HepG2 (cell line): ENCODE results near the gene PTPRN. TPM values are rescaled to one million over a fixed set of nuclear protein-coding genes. Genes with fewer than 3 reads are reported as not detected.
"Not testable (repeated sequence)": the region's sequence is repeated elsewhere in the genome, so short reads cannot be mapped to it uniquely, and the experiment has no call there.

Experiments used
- ATAC-seq: fragments of 200-7000 bp; cut with Tn5 transposase; 3 replicates; pipeline ENCODE4 v1.9.1; 2020; ENCODE audit warnings: mild to moderate bottlenecking, moderate library complexity
- BruUV-seq: library from RNA; stranded (reverse); fragments of 400-500 nt; replicated peaks from 2 replicates; lab custom pipeline; 2021; lab: Mats Ljungman, UMichigan
- CTCF ChIA-PET: fragments of 300-600 bp; formaldehyde crosslinking; extraction: SDS; loops from one replicate; lab custom pipeline; 2021; ENCODE audit warnings: low total read pairs, inconsistent platforms, low intra/inter-chr PET ratio; lab: Yijun Ruan, JAX
- POLR2A ChIA-PET: fragments of 350-600 bp; sonication (Branson Sonifier 250); formaldehyde crosslinking; loops from one replicate; lab custom pipeline; 2020; ENCODE audit warnings: antibody characterized with exemption, inconsistent platforms; lab: Yijun Ruan, JAX
- DNase-seq: peaks from one replicate; pipeline ENCODE4 v3.0.0-alpha.2; 2015; ENCODE audit warnings: low spot score
- FAIRE-seq: peaks from 3 replicates; lab custom pipeline; 2011; peaks lifted over from hg19 to GRCh38; lab: Jason Lieb, UNC
- H2AFZ ChIP-seq: one replicate; pipeline ENCODE4 v1.6.1; 2011; ENCODE audit warnings: low read length, inconsistent platforms
- H3K27ac ChIP-seq: fragments of 300-600 bp; 3 replicates; pipeline ENCODE4 v1.8.0; 2011; ENCODE audit warnings: mixed run types, mild to moderate bottlenecking, mixed read lengths, low read length, inconsistent platforms; ENCODE audit not compliant: insufficient read depth; ENCODE audit errors: extremely low read length
- H3K27me3 ChIP-seq, 2 experiments: fragments of 200-600 bp in 1 of 2; 2 replicates in 1 of 2; 3 replicates in 1 of 2; pipeline versions ENCODE4 v1.6.0 to v1.8.0; 2011; ENCODE audit warnings: low read length in 2 of 2, mild to moderate bottlenecking in 2 of 2, moderate library complexity in 2 of 2, inconsistent platforms in 1 of 2; ENCODE audit not compliant: insufficient read depth in 2 of 2, control insufficient read depth in 1 of 2
- H3K36me3 ChIP-seq, 2 experiments: fragments of 200-600 bp in 1 of 2; replicated peaks in 1 of 2; 2 replicates in 1 of 2; 3 replicates in 1 of 2; pipeline versions ENCODE4 v1.5.1 to v1.8.0; 2011; ENCODE audit warnings: low read length in 2 of 2, inconsistent platforms in 1 of 2; ENCODE audit not compliant: insufficient read depth in 2 of 2, control insufficient read depth in 1 of 2
- H3K4me1 ChIP-seq: 2 replicates; pipeline ENCODE4 v1.5.1; 2012; ENCODE audit warnings: low read length, inconsistent platforms; ENCODE audit not compliant: insufficient read depth
- H3K4me2 ChIP-seq: 2 replicates; pipeline ENCODE4 v1.6.0; 2011; ENCODE audit warnings: low read depth, low read length, inconsistent platforms
- H3K4me3 ChIP-seq, 3 experiments: fragments of 200-600 bp in 1 of 3; sonication (generic), shearing (Covaris generic) in 1 of 3; replicated peaks in 1 of 3; 2 replicates each; pipeline ENCODE4 v1.5.1; 2011 to 2016; ENCODE audit warnings: low read length in 3 of 3, inconsistent platforms in 2 of 3, low read depth in 2 of 3, mild to moderate bottlenecking in 2 of 3, control low read depth in 1 of 3, mixed read lengths in 1 of 3; ENCODE audit not compliant: insufficient read depth in 1 of 3
- H3K79me2 ChIP-seq: one replicate; pipeline ENCODE4 v1.6.1; 2011; ENCODE audit warnings: low read length, inconsistent platforms; ENCODE audit not compliant: insufficient read depth
- H3K9ac ChIP-seq: 2 replicates; pipeline ENCODE4 v1.6.0; 2011; ENCODE audit warnings: mild to moderate bottlenecking, low read depth, low read length, inconsistent platforms; ENCODE audit not compliant: insufficient read depth
- H3K9me3 ChIP-seq: 2 replicates; pipeline ENCODE4 v1.5.1; 2012; ENCODE audit warnings: mild to moderate bottlenecking, low read length
- H4K20me1 ChIP-seq: 2 replicates; pipeline ENCODE4 v1.6.0; 2011; ENCODE audit warnings: inconsistent platforms, mild to moderate bottlenecking, low read length, moderate library complexity; ENCODE audit not compliant: insufficient read depth
- DNMT1 ChIP-seq: sonication (generic); formaldehyde crosslinking; IDR thresholded peaks from 2 replicates; pipeline ENCODE4 v1.5.1; 2020; ENCODE audit warnings: mild to moderate bottlenecking, missing genetic modification reagents
- JARID2 ChIP-seq: sonication (generic); formaldehyde crosslinking; IDR thresholded peaks from 2 replicates; pipeline ENCODE4 v1.8.1; 2023; ENCODE audit warnings: missing genetic modification reagents, inconsistent platforms; ENCODE audit not compliant: insufficient replicate concordance
- KMT2B ChIP-seq: IDR thresholded peaks from 2 replicates; pipeline ENCODE4 v1.6.1; 2016; ENCODE audit warnings: missing genetic modification reagents, missing compliant biosample characterization
- MAFF ChIP-seq: IDR thresholded peaks from 2 replicates; pipeline ENCODE4 v1.6.1; 2011; ENCODE audit warnings: low read depth, low read length, improper control_type of control experiment
- NR2F6 ChIP-seq, 2 experiments: IDR thresholded peaks; 2 replicates each; pipeline ENCODE4 v1.6.1; 2016; ENCODE audit warnings: antibody characterized with exemption in 1 of 2, mild to moderate bottlenecking in 1 of 2
- PCBP1 ChIP-seq: fragments of 200-400 bp; formaldehyde crosslinking; IDR thresholded peaks from 2 replicates; pipeline ENCODE4 v1.6.1; 2017; ENCODE audit warnings: mild to moderate bottlenecking, low read depth, low read length, borderline replicate concordance
- THAP11 ChIP-seq: IDR thresholded peaks from 2 replicates; pipeline ENCODE4 v1.6.1; 2016; ENCODE audit warnings: missing biosample characterization, missing genetic modification reagents
- ZNF841 ChIP-seq: sonication (generic); formaldehyde crosslinking; IDR thresholded peaks from 2 replicates; pipeline ENCODE4 v1.8.1; 2023; ENCODE audit warnings: missing genetic modification reagents, borderline replicate concordance
- WGBS: methylation state at CpG from one replicate; pipeline ENCODE4 v1.1.6; 2017; ENCODE audit warnings: low lambda C conversion rate; 5-methylcytosine and 5-hydroxymethylcytosine counted together
- in situ Hi-C: cut with HindIII; loops from 2 replicates; pipeline ENCODE4 v1.10.0; 2017; ENCODE audit warnings: low pct_unique_long_range_greater_than_20kb; ENCODE audit not compliant: extremely low pct_ligation_motif_present
- intact Hi-C: fragments of 100-400 bp; cut with micrococcal nuclease; formaldehyde crosslinking; loops from one replicate; pipeline ENCODE4 v1.10.0; 2022; ENCODE audit not compliant: unreplicated experiment
- polyA plus RNA-seq, 8 experiments: library from polyadenylated mRNA; depleted of rRNA in 3 of 8; stranded (reverse) in 7 of 8; unstranded in 1 of 8; fragments of >200 nt; fragmentation: Illumina TruSeq in 4 of 8; extraction: Trizol in 4 of 8; gene quantifications; 2 replicates each; pipeline versions ENCODE4 v1.2.1 to v1.2.3, GENCODE V29; 2011 to 2016; ENCODE audit warnings: low read depth in 4 of 8, missing spikeins in 1 of 8, mixed read lengths in 1 of 8; ENCODE audit not compliant: insufficient read depth in 1 of 8
- total RNA-seq, 5 experiments: library from RNA; depleted of rRNA; stranded (reverse); fragments of >200 nt; fragmentation: Illumina TruSeq; extraction: Trizol; gene quantifications; 2 replicates each; pipeline ENCODE4 v1.2.3, GENCODE V29; 2016; ENCODE audit warnings: low read depth in 1 of 5

PTPRN gene
- total and polyA plus RNA-seq, 2 of the 13 experiments (the other 11 are each of a cell fraction or from before 2014, with no cell fraction given): 0.26 TPM; not detected in 1

DNA sequence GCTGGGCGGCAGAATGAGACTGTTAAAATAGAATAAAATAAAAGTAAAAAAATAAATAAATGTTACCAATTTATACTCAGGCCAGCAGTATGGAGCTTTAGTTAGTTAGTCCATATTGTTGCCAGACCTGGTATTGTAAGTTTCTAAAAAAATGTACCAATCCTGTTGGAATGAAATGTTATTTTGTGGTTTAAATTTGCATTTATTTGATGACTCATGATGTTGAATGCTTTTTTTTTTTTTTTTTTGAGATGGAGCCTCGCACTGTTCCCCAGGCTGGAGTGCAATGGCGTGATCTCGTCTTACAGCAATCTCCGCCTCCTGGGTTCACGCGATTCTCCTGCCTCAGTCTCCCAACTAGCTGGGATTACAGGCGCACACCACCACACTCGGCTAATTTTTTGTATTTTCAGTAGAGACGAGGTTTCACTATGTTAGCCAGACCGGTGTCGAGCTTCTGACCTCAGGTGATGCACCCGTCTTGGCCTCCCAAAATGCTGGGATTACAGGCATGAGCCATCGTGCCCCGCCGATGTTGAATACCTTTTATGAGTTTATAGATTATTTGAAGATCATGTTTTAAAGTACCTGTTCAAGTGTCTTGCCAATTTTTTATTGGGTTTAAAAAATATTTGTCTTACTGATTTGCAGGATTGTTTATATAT lies 5.7 kb upstream of the PTPRN start (continued):
- TF ChIP-seq PCBP1 (no peak), JARID2 (CRISPR knock-in tag) (no peak), DNMT1 (no peak), ZNF841 (CRISPR knock-in tag) (no peak), KMT2B (CRISPR knock-in tag) (no peak), MAFF (0 out of 2 replicates have a peak, but pooled peaks have one; percentile 22), NR2F6 (IDR thresholded peaks at IDR 0.05) (no peak), NR2F6 (CRISPR knock-in tag; IDR thresholded peaks at IDR 0.05) (no peak), THAP11 (CRISPR knock-in tag) (no peak)

DNA sequence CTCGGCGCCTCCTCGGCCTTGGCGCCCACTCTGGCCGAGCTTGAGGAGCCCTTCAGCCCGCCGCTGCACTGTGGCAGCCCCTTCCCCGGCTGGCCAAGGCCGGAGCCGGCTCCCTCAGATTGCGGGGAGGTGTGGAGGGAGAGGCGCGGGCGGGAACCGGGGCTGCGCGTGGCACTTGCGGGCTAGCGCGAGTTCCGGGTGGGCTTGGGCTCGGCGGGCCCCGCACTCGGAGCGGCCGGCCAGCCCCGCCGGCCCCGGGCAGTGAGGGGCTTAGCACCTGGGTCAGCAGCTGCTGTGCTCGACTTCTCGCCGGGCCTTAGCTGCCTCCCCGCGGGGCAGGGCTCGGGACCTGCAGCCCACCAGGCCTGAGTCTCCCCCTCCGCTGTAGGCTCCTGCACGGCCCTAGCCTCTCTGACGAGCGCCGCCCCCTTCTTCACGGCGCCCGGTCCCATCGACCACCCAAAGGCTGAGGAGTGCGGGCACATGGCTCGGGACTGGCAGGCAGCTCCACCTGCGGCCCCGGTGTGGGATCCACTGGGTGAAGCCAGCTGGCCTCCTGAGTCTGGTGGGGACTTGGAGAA lies 3.6 kb upstream of the PTPRN start:
- intact Hi-C loops, BruUV-seq, H3K27ac ChIP-seq, H3K4me2 ChIP-seq, H3K4me1 ChIP-seq, POLR2A ChIA-PET, in situ Hi-C loops, CTCF ChIA-PET, H3K4me3 ChIP-seq, H3K36me3 ChIP-seq, H3K79me2 ChIP-seq, ATAC-seq, FAIRE-seq, H3K9me3 ChIP-seq, H4K20me1 ChIP-seq, H3K9ac ChIP-seq, H2AFZ ChIP-seq, DNase-seq: not testable (repeated sequence)
- WGBS: 79% methylated on average over 24 of the region's 49 CpGs
- peaks cover 1 to 25% of the 10 kb centered on the region in 2 experiments; a peak in 3 of 5 replicates for H3K27me3 ChIP-seq
